Activated B cell treated with CpG ODN at 0.5 μM for 24 hours (primary cell): Measurements from ENCODE around the gene PGS1. TPM values are rescaled to one million over a fixed set of nuclear protein-coding genes. Genes with fewer than 3 reads are reported as not detected.

Source experiments
- ATAC-seq: fragments of 200-7000 bp; cut with Tn5 transposase; one replicate; pipeline ENCODE4 v1.10.0; 2021; ENCODE audit warnings: low read depth, mild to moderate bottlenecking, moderate library complexity
- CTCF ChIA-PET: fragments of 350-600 bp; sonication (Branson Sonifier 250); formaldehyde crosslinking; loops from one replicate; lab custom pipeline; 2021; ENCODE audit warnings: antibody characterized with exemption; lab: Charles Lee
- POLR2A ChIA-PET: fragments of 350-600 bp; sonication (Branson Sonifier 250); formaldehyde crosslinking; loops from one replicate; lab custom pipeline; 2021; ENCODE audit warnings: antibody characterized with exemption; lab: Charles Lee
- DNase-seq: peaks from one replicate; pipeline ENCODE4 v3.0.0; 2022
- H3K27ac Mint-ChIP-seq: one replicate; pipeline ENCODE4 v1.8.0; 2020; ENCODE audit warnings: mixed read lengths
- H3K27me3 Mint-ChIP-seq: one replicate; pipeline ENCODE4 v1.8.0; 2021; ENCODE audit warnings: mixed read lengths
- H3K36me3 Mint-ChIP-seq: one replicate; pipeline ENCODE4 v1.8.0; 2021; ENCODE audit warnings: low read depth, mixed read lengths
- H3K4me1 Mint-ChIP-seq: one replicate; pipeline ENCODE4 v1.8.0; 2021; ENCODE audit warnings: mixed read lengths
- H3K4me3 Mint-ChIP-seq: one replicate; pipeline ENCODE4 v1.8.0; 2020; ENCODE audit warnings: mild to moderate bottlenecking, mixed read lengths
- H3K9me3 Mint-ChIP-seq: one replicate; pipeline ENCODE4 v1.8.0; 2020; ENCODE audit warnings: mixed read lengths
- CTCF ChIP-seq: fragments of 200-600 bp; IDR thresholded peaks from one replicate; pipeline ENCODE4 v1.8.0; 2022; ENCODE audit warnings: antibody characterized with exemption, mild to moderate bottlenecking
- intact Hi-C: fragments of 100-400 bp; cut with micrococcal nuclease; formaldehyde crosslinking; loops from one replicate; pipeline ENCODE4 v1.15.1; 2024
- total RNA-seq: library from RNA; stranded (reverse); gene quantifications from 2 replicates; pipeline ENCODE4 v1.2.3, GENCODE V29; 2022

Gene PGS1
- total RNA-seq, 1 donor from 2014 or later: 76.1 TPM

DNA sequence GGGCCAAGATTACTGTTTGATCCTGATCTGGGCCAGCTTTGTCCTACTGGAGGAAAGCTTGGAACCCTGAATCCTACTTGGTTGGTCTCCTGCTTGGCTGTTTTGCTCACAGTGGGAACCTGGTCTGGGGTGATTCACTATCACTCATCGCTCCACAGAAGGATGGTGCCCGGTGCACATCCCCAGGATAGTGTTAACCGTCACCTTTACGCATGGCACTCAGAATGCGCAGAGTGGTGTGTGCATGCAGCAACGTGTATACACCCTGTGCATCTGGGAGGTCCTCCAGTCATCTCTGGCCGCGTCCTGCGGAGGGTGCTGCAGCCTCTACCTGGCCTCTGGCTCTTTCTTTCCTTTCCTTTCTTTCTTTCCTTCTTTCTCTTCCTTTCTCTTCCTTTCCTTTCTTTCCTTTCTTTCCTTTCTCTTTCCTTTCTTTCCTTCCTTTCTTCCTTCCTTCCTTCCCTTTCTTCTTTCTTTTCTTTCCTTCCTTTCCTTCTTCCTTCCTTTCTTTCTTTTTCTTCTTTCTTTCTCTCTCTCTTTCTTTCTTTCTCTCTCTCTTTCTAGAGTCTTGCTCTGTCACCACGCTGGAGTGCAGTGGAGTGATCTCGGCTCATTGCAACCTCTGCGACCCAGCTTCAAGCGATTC, 31.7 kb upstream of the PGS1 start:
- Mint-ChIP-seq H3K9me3 (no peaks in the 10 kb centered on the region), H3K36me3 (no peaks in the 10 kb centered on the region), H3K4me3 (no peak overlapping the region), H3K27ac (peak overlapping the region; percentile 31), H3K4me1 (peaks cover 81% of the 10 kb centered on the region), H3K27me3 (no peaks in the 10 kb centered on the region)
- POLR2A ChIA-PET: interaction anchor here (0.9 to 3.7 kb wide), 4 partner anchors 10 to 75 kb away, joined by 4 to 27 read pairs (median 10); partner anchors contain the start of gene SOCS3
- CTCF ChIA-PET: no interaction called here
- ATAC-seq (no peak), DNase-seq (no peak)
- TF ChIP-seq CTCF: no peak
- intact Hi-C loops: no loop called here

DNA sequence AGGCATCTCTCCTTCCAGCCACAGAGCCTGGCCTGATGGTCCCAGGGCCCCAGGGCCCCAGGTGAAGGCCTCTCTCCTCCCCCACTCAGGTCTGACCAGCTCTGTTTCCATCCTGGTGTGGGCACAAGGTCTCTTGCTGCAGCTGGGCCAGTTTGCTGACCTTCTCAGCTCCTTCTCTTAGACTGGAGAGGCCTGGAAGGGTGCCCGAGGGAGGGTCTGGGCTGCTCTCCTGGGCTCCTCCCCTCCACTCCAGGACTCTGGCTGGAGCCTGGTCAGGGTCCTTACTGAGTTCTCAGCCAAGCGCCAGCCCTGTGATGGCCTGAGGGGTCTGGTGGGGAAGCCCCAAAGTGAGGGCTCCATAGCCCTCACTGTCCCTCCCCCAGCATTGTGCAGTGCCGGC, 31.0 kb upstream of the PGS1 start:
- no peaks in the 10 kb centered on the region for H3K9me3 Mint-ChIP-seq
- ChIA-PET CTCF (no interaction called here), POLR2A (interaction anchor here (0.9 to 3.7 kb wide), 5 partner anchors 9 to 75 kb away, joined by 3 to 27 read pairs (median 9); partner anchors contain the start of gene SOCS3)
- no peaks in the 10 kb centered on the region for H3K27me3 Mint-ChIP-seq
- intact Hi-C loops: no loop called here
- ATAC-seq (no peak), DNase-seq (no peak)
- peaks cover 86% of the 10 kb centered on the region for H3K4me1 Mint-ChIP-seq
- no peaks in the 10 kb centered on the region for H3K36me3 Mint-ChIP-seq
- no peak for TF ChIP-seq CTCF
- H3K4me3 Mint-ChIP-seq: no peak overlapping the region
- no peak overlapping the region for H3K27ac Mint-ChIP-seq

GRCh38 chr17:78348055-78348770, 30.2 kb upstream of the PGS1 start:
- intact Hi-C loops: no loop called here
- ChIA-PET CTCF (interaction anchor here (1.6 kb wide), 1 partner anchor 31 kb away, joined by 3 read pairs; no protein-coding TSS in a partner anchor), POLR2A (interaction anchor here (0.7 to 3.7 kb wide), 6 partner anchors 9 to 1584 kb away, joined by 3 to 27 read pairs (median 4); partner anchors contain the start of gene SOCS3)
- ATAC-seq (peak; percentile 9), DNase-seq (no peak)
- Mint-ChIP-seq H3K27me3 (no peaks in the 10 kb centered on the region), H3K9me3 (no peaks in the 10 kb centered on the region), H3K36me3 (no peaks in the 10 kb centered on the region), H3K27ac (peak overlapping the region; percentile 78), H3K4me1 (peaks cover 82% of the 10 kb centered on the region), H3K4me3 (peak overlapping the region; percentile 21)
- TF ChIP-seq CTCF: no peak

DNA sequence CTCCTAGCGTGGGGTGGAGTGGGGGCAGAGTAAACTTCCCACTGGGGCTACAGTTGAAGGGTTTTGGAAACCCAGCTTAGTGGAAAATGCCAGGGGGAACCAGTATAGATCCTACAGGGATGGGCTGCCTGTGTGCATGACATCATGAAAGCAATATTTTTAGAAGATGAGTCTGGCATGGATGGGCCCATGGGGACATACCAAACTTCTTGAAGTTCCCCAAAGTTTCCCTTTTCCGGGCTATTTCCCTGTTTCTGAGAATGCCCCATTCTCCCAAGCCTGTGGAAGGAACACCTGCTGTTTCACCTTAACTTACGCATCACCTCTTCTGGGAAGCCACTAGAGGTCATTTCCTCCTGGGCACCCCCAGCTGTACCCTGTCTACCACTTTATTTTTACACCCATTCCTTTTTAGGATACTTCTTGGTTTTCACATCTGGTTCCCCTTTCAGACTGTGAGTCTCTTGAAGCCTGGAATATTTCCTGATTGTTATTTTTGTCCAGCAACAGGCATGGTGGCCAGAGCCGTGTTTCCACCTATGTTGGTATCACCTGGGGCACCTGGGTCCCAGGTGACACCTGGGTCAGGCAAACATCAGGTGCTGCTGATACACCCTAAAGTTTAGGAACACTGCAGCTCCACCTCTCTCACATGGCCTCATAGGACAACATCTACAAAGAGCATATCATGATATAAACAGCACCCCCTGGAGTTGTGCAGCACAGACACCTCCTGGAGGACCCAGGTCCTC, 28.4 kb upstream of the PGS1 start:
- no peaks in the 10 kb centered on the region for H3K36me3 Mint-ChIP-seq
- H3K4me3 Mint-ChIP-seq: peak overlapping the region; percentile 24
- H3K27me3 Mint-ChIP-seq: no peaks in the 10 kb centered on the region
- ChIA-PET POLR2A (interaction anchor here (0.6 to 3.7 kb wide), 4 partner anchors 9 to 95 kb away, joined by 3 to 27 read pairs (median 4); partner anchors contain the start of gene SOCS3), CTCF (interaction anchor here (0.8 kb wide), 1 partner anchor 11 kb away, joined by 3 read pairs; no protein-coding TSS in a partner anchor)
- H3K4me1 Mint-ChIP-seq: peaks cover 82% of the 10 kb centered on the region
- no peaks in the 10 kb centered on the region for H3K9me3 Mint-ChIP-seq
- DNase-seq (no peak), ATAC-seq (no peak)
- no peak for TF ChIP-seq CTCF
- H3K27ac Mint-ChIP-seq: peak overlapping the region; percentile 74
- intact Hi-C loops: no loop called here
